ENCODE data around the gene USP48.

Gene USP48

DNA sequence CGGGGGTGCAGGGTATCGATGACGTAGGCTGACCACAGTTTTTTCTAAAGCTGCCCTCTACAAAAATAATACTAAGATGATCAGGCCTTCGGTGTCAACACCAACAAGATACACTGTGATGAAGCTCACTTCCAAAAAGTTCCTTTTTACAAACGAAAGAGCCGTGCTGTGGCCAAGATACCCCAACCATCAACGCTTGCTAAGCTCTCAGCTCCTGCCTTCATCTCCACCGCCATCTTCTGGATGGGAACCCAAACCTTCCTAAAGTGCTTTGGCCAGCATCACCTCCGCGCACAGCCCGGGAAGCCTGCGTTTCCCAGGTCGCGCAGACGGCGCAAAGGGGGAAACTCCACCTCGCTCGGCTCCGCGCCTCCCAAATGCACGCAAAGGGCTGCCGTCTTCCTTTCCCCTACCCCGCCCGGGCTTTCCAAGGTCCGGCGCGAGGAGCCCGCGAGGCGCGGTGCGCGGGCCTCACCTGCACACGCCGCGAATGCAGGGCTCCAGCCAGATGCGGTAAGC lies 541 bp downstream of the USP48 start:
- no peaks in the 10 kb centered on the region for H3K27me3 ChIP-seq (ENCODE audit: control insufficient read depth in 1 of 2, insufficient read depth in 1 of 2, low read length in 2 of 2)
- peak overlapping the region; percentile 86 to 92 for H3K14ac ChIP-seq (ENCODE audit: low read length in 2 of 2)
- peak overlapping the region; percentile 66 for H3K4me2 ChIP-seq (ENCODE audit: low read length, poor library complexity, severe bottlenecking)
- H3K79me1 ChIP-seq (replicated peaks; ENCODE audit: low read length, poor library complexity, severe bottlenecking): no peaks in the 10 kb centered on the region
- H2AFZ ChIP-seq (ENCODE audit: low read depth, low read length): peak overlapping the region; percentile 95
- WGBS: under 1% methylated on average over 33 of the region's 37 CpGs
- H2BK15ac ChIP-seq (ENCODE audit: low read depth, poor library complexity, severe bottlenecking): peak overlapping the region; percentile 28
- DNase-seq: peak; percentile 77
- H3K4ac ChIP-seq (ENCODE audit: low read depth in 1 of 2, low read length in 2 of 2): peak overlapping the region; percentile 89 to 91
- H3K27ac ChIP-seq (ENCODE audit: low read length, poor library complexity, severe bottlenecking): peak overlapping the region; percentile 95
- H3K9me3 ChIP-seq (ENCODE audit: control insufficient read depth, low read length): no peaks in the 10 kb centered on the region
- H4K8ac ChIP-seq (ENCODE audit: low read length): peak overlapping the region; percentile 96
- H3K23ac ChIP-seq (ENCODE audit: low read length in 2 of 2): peak overlapping the region in 1 of 2 experiments; percentile 84
- peak overlapping the region; percentile 85 for H2BK120ac ChIP-seq (ENCODE audit: low read depth, low read length)
- H3K4me1 ChIP-seq (ENCODE audit: control insufficient read depth, insufficient read depth, low read depth, low read length): peaks cover 3% of the 10 kb centered on the region
- no peaks in the 10 kb centered on the region for H3K36me3 ChIP-seq (ENCODE audit: control insufficient read depth in 1 of 2, insufficient read depth in 2 of 2, low read depth in 1 of 2, low read length in 2 of 2)
- H4K91ac ChIP-seq (ENCODE audit: low read length): peak overlapping the region; percentile 94
- no peak overlapping the region for H2BK12ac ChIP-seq (ENCODE audit: low read length in 2 of 2)
- H2AK5ac ChIP-seq (ENCODE audit: low read length, severe bottlenecking): no peak overlapping the region
- peak overlapping the region; percentile 63 to 85 for H3K18ac ChIP-seq (ENCODE audit: low read depth in 1 of 2, low read length in 2 of 2)
- peak overlapping the region; percentile 97 to 99 for H3K4me3 ChIP-seq (ENCODE audit: insufficient read depth in 1 of 2, low read depth in 1 of 2, low read length in 2 of 2)
- H2BK5ac ChIP-seq (ENCODE audit: low read depth, low read length, poor library complexity, severe bottlenecking): no peak overlapping the region
- peak overlapping the region; percentile 98 for H3K9ac ChIP-seq (ENCODE audit: low read length)

DNA sequence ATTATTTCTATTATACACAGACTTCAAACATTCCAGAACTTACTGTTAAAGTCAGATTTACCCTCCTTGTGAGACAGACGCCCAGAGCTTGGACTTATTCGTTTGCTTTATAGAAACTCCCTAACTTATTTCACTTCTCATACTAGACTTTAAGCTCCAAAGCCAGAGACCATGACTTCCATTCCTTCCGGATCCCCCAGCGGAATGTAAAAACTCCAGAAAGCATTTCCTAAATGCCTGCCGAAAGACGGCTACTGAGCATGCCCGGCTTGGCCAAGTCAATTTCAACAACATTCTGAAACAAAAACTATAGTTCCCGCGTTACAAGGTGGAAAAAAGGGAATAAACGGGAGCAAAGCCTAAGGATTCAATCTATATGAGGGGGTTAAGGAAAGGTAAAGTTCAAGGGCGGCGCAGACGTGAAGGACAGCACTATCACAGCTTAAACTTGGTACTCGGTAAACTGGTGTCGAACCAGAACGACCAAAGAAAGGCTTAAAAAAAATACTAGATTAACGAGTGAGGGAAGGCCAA lies 1.1 kb downstream of the USP48 start:
- H3K4me3 ChIP-seq (ENCODE audit: insufficient read depth in 1 of 2, low read depth in 1 of 2, low read length in 2 of 2): peak overlapping the region; percentile 97 to 99
- no peak overlapping the region for H2AFZ ChIP-seq (ENCODE audit: low read depth, low read length)
- H2AK5ac ChIP-seq (ENCODE audit: low read length, severe bottlenecking): no peak overlapping the region
- peak overlapping the region; percentile 18 to 85 for H3K18ac ChIP-seq (ENCODE audit: low read depth in 1 of 2, low read length in 2 of 2)
- no peaks in the 10 kb centered on the region for H3K9me3 ChIP-seq (ENCODE audit: control insufficient read depth, low read length)
- H2BK15ac ChIP-seq (ENCODE audit: low read depth, poor library complexity, severe bottlenecking): no peak overlapping the region
- no peaks in the 10 kb centered on the region for H3K27me3 ChIP-seq (ENCODE audit: control insufficient read depth in 1 of 2, insufficient read depth in 1 of 2, low read length in 2 of 2)
- H3K14ac ChIP-seq (ENCODE audit: low read length in 2 of 2): no peak overlapping the region
- H3K27ac ChIP-seq (ENCODE audit: low read length, poor library complexity, severe bottlenecking): peak overlapping the region; percentile 95
- no peak overlapping the region for H3K23ac ChIP-seq (ENCODE audit: low read length in 2 of 2)
- H2BK12ac ChIP-seq (ENCODE audit: low read length in 2 of 2): no peak overlapping the region
- no peak overlapping the region for H2BK120ac ChIP-seq (ENCODE audit: low read depth, low read length)
- H2BK5ac ChIP-seq (ENCODE audit: low read depth, low read length, poor library complexity, severe bottlenecking): no peak overlapping the region
- peak overlapping the region; percentile 15 for H4K91ac ChIP-seq (ENCODE audit: low read length)
- H3K4me2 ChIP-seq (ENCODE audit: low read length, poor library complexity, severe bottlenecking): peak overlapping the region; percentile 66
- peak overlapping the region; percentile 75 to 89 for H3K4ac ChIP-seq (ENCODE audit: low read depth in 1 of 2, low read length in 2 of 2)
- peak overlapping the region; percentile 98 for H3K9ac ChIP-seq (ENCODE audit: low read length)
- H3K36me3 ChIP-seq (ENCODE audit: control insufficient read depth in 1 of 2, insufficient read depth in 2 of 2, low read depth in 1 of 2, low read length in 2 of 2): no peaks in the 10 kb centered on the region
- DNase-seq: peak; percentile 78
- H3K79me1 ChIP-seq (replicated peaks; ENCODE audit: low read length, poor library complexity, severe bottlenecking): no peaks in the 10 kb centered on the region
- H3K4me1 ChIP-seq (ENCODE audit: control insufficient read depth, insufficient read depth, low read depth, low read length): peaks cover 3% of the 10 kb centered on the region
- H4K8ac ChIP-seq (ENCODE audit: low read length): peak overlapping the region; percentile 64
- WGBS: under 1% methylated on average over 16 of the region's 17 CpGs

DNA sequence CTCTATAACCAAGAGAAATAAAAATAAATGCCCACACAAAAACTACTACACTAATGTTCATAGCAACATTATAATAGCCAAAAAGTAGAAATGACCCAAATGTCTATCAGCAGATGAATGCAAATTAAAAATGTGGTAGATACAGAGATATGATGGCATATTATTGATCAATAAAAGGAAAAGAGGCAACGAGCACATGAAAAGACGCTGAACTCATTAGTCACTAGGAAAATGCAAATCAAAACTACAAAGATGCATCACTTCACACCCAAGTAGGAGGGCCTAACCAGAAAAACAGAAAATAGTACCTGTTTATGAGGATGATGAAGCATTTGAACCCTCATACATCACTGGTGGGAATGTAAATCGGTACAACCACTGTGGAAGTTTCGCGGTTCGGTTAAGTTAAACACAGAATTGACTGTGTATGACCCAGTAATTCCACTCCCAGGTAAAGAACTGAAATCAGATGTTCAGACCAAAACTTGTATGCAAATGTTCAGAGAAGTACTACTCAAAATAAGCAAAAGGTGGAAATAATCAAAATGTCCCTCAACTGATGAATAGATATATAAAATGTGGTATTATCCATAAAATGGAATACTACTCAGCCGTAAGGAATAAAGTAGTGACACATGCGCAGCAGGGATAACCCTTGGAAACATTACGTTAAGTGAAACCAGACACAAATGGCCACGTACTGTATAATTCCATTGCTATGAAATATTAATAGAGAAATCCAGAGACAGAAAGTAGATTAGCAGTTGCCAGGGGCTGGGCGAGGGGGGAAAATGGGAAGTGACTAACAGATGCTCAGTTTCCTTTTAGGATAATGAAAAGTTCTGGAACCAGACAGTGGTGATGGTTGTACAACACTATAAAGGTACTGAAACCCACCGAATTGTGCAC lies 3.1 kb downstream of the USP48 start:
- H3K4me1 ChIP-seq (ENCODE audit: control insufficient read depth, insufficient read depth, low read depth, low read length): peaks cover 6% of the 10 kb centered on the region
- no peak overlapping the region for H2BK12ac ChIP-seq (ENCODE audit: low read length in 2 of 2)
- peaks cover 0 to 4% of the 10 kb centered on the region in 2 experiments for H3K36me3 ChIP-seq (ENCODE audit: control insufficient read depth in 1 of 2, insufficient read depth in 2 of 2, low read depth in 1 of 2, low read length in 2 of 2)
- no peaks in the 10 kb centered on the region for H3K9me3 ChIP-seq (ENCODE audit: control insufficient read depth, low read length)
- H3K14ac ChIP-seq (ENCODE audit: low read length in 2 of 2): no peak overlapping the region
- no peak overlapping the region for H3K9ac ChIP-seq (ENCODE audit: low read length)
- H4K91ac ChIP-seq (ENCODE audit: low read length): no peak overlapping the region
- H2AFZ ChIP-seq (ENCODE audit: low read depth, low read length): no peak overlapping the region
- no peaks in the 10 kb centered on the region for H3K27me3 ChIP-seq (ENCODE audit: control insufficient read depth in 1 of 2, insufficient read depth in 1 of 2, low read length in 2 of 2)
- WGBS: 96% methylated on average over 8 of the region's 12 CpGs
- H3K23ac ChIP-seq (ENCODE audit: low read length in 2 of 2): no peak overlapping the region
- H2BK120ac ChIP-seq (ENCODE audit: low read depth, low read length): no peak overlapping the region
- H3K4ac ChIP-seq (ENCODE audit: low read depth in 1 of 2, low read length in 2 of 2): peak overlapping the region in 1 of 2 experiments; percentile 4
- H2BK15ac ChIP-seq (ENCODE audit: low read depth, poor library complexity, severe bottlenecking): no peak overlapping the region
- H3K4me3 ChIP-seq (ENCODE audit: insufficient read depth in 1 of 2, low read depth in 1 of 2, low read length in 2 of 2): no peak overlapping the region
- no peak overlapping the region for H2BK5ac ChIP-seq (ENCODE audit: low read depth, low read length, poor library complexity, severe bottlenecking)
- H4K8ac ChIP-seq (ENCODE audit: low read length): no peak overlapping the region
- no peak overlapping the region for H3K18ac ChIP-seq (ENCODE audit: low read depth in 1 of 2, low read length in 2 of 2)
- no peak for DNase-seq
- no peak overlapping the region for H3K27ac ChIP-seq (ENCODE audit: low read length, poor library complexity, severe bottlenecking)
- no peaks in the 10 kb centered on the region for H3K79me1 ChIP-seq (replicated peaks; ENCODE audit: low read length, poor library complexity, severe bottlenecking)
- H2AK5ac ChIP-seq (ENCODE audit: low read length, severe bottlenecking): no peak overlapping the region
- no peak overlapping the region for H3K4me2 ChIP-seq (ENCODE audit: low read length, poor library complexity, severe bottlenecking)

DNA sequence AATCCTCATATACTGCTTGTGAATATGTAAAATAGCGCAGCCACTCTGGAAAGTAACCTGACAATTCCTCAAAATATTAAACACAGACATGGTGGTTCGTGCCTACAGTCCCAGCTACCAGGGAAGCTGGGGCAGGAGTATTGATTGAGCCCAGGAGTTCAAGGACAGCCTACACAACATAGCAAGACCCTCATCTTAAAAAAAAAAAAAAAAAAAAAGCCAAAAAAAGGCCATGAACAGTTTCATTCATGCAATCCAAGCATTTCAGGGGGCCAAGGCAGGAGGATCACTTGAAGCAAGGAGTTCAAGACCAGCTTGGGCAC lies 4.6 kb downstream of the USP48 start:
- H3K23ac ChIP-seq (ENCODE audit: low read length in 2 of 2): no peak overlapping the region
- no peak overlapping the region for H3K9ac ChIP-seq (ENCODE audit: low read length)
- H4K91ac ChIP-seq (ENCODE audit: low read length): no peak overlapping the region
- H3K4ac ChIP-seq (ENCODE audit: low read depth in 1 of 2, low read length in 2 of 2): no peak overlapping the region
- no peak overlapping the region for H3K4me3 ChIP-seq (ENCODE audit: insufficient read depth in 1 of 2, low read depth in 1 of 2, low read length in 2 of 2)
- H3K14ac ChIP-seq (ENCODE audit: low read length in 2 of 2): no peak overlapping the region
- no peak overlapping the region for H2BK5ac ChIP-seq (ENCODE audit: low read depth, low read length, poor library complexity, severe bottlenecking)
- no peaks in the 10 kb centered on the region for H3K79me1 ChIP-seq (replicated peaks; ENCODE audit: low read length, poor library complexity, severe bottlenecking)
- no peak overlapping the region for H2AFZ ChIP-seq (ENCODE audit: low read depth, low read length)
- no peak overlapping the region for H4K8ac ChIP-seq (ENCODE audit: low read length)
- H3K27me3 ChIP-seq (ENCODE audit: control insufficient read depth in 1 of 2, insufficient read depth in 1 of 2, low read length in 2 of 2): no peaks in the 10 kb centered on the region
- H3K4me1 ChIP-seq (ENCODE audit: control insufficient read depth, insufficient read depth, low read depth, low read length): peaks cover 9% of the 10 kb centered on the region
- H3K27ac ChIP-seq (ENCODE audit: low read length, poor library complexity, severe bottlenecking): no peak overlapping the region
- no peak overlapping the region for H2AK5ac ChIP-seq (ENCODE audit: low read length, severe bottlenecking)
- H3K4me2 ChIP-seq (ENCODE audit: low read length, poor library complexity, severe bottlenecking): no peak overlapping the region
- DNase-seq: no peak
- H3K36me3 ChIP-seq (ENCODE audit: control insufficient read depth in 1 of 2, insufficient read depth in 2 of 2, low read depth in 1 of 2, low read length in 2 of 2): peaks cover 0 to 4% of the 10 kb centered on the region in 2 experiments
- H3K9me3 ChIP-seq (ENCODE audit: control insufficient read depth, low read length): no peaks in the 10 kb centered on the region
- WGBS: 94% methylated on average over 2 of the region's 2 CpGs
- H3K18ac ChIP-seq (ENCODE audit: low read depth in 1 of 2, low read length in 2 of 2): no peak overlapping the region
- H2BK120ac ChIP-seq (ENCODE audit: low read depth, low read length): no peak overlapping the region
- H2BK12ac ChIP-seq (ENCODE audit: low read length in 2 of 2): no peak overlapping the region
- H2BK15ac ChIP-seq (ENCODE audit: low read depth, poor library complexity, severe bottlenecking): no peak overlapping the region
